ENCODE measurements around the gene ADARB1.

ADARB1 gene

GRCh38 chr21:45243603-45244002 is 169.2 kb downstream of the ADARB1 start:
- DNase-seq, result no peak

GRCh38 chr21:45244799-45245340 is 170.5 kb downstream of the ADARB1 start:
- no peak for DNase-seq

GRCh38 chr21:45246386-45247320 is 172.3 kb downstream of the ADARB1 start:
- DNase-seq, result no peak

- no peak for DNase-seq
These were observed 174.0 kb downstream of the ADARB1 start for GRCh38 chr21:45248301-45248892.

- peak; percentile 65 for DNase-seq
These were observed 174.6 kb downstream of the ADARB1 start for GRCh38 chr21:45248893-45249381.

GRCh38 chr21:45249626-45250025 is 175.2 kb downstream of the ADARB1 start:
- DNase-seq, result no peak

- no peak for DNase-seq
These were observed 175.9 kb downstream of the ADARB1 start for GRCh38 chr21:45250272-45250671.

- no peak for DNase-seq
These were observed 176.7 kb downstream of the ADARB1 start for GRCh38 chr21:45250914-45251634.

- DNase-seq, result no peak
These were observed 177.5 kb downstream of the ADARB1 start for GRCh38 chr21:45251635-45252447.

GRCh38 chr21:45252448-45252925 is 178.1 kb downstream of the ADARB1 start:
- no peak for DNase-seq

- DNase-seq, result no peak
These were observed 178.8 kb downstream of the ADARB1 start for GRCh38 chr21:45253180-45253579.

GRCh38 chr21:45253633-45254459 is 179.5 kb downstream of the ADARB1 start:
- no peak for DNase-seq

GRCh38 chr21:45254460-45254930 is 180.1 kb downstream of the ADARB1 start:
- DNase-seq, result no peak

GRCh38 chr21:45255381-45256020 is 181.1 kb downstream of the ADARB1 start:
- no peak for DNase-seq

GRCh38 chr21:45256021-45256911 is 181.9 kb downstream of the ADARB1 start:
- DNase-seq, result no peak

- no peak for DNase-seq
These were observed 182.7 kb downstream of the ADARB1 start for GRCh38 chr21:45256912-45257672.

- no peak for DNase-seq
These were observed 183.4 kb downstream of the ADARB1 start for GRCh38 chr21:45257673-45258341.

GRCh38 chr21:45258466-45258865 is 184.1 kb downstream of the ADARB1 start:
- no peak for DNase-seq

Measured in NCI-H1694 (cell line).